Testis (tissue), 2 donors: ENCODE data around the gene APOL5.

Experiments used
- CTCF ChIP-seq, 3 experiments: fragments of 450-650 bp in 2 of 3; fragments of 200-600 bp in 1 of 3; sonication (generic) in 1 of 3; IDR thresholded peaks; one replicate each; pipeline ENCODE4 v1.5.1; 2016 to 2019; ENCODE audit warnings: antibody characterized with exemption in 3 of 3, mild to moderate bottlenecking in 2 of 3, moderate library complexity in 1 of 3
- POLR2A ChIP-seq: fragments of 450-650 bp; IDR thresholded peaks from one replicate; pipeline ENCODE4 v1.6.1; 2017; ENCODE audit warnings: antibody characterized with exemption, mild to moderate bottlenecking, moderate library complexity

GRCh38 chr22:35687461-35687860, 30.2 kb upstream of the APOL5 start:
- TF ChIP-seq POLR2A = no peak
- no peak for TF ChIP-seq CTCF (IDR thresholded peaks at IDR 0.05)
